C4-2B (cell line): ENCODE results near the gene FCHSD2.

Experiments used
- H3K27ac ChIP-seq: fragments of 450-650 bp; 2 replicates; pipeline ENCODE4 v1.5.1; 2017
- ZFX ChIP-seq: fragments of 450-650 bp; IDR thresholded peaks from 2 replicates; pipeline ENCODE4 v1.6.1; 2017
- TF ChIP-seq, protein P1 (sequence below): fragments of 450-650 bp; conservative IDR thresholded peaks from 2 replicates; pipeline ENCODE4 v1.5.1; 2017; ENCODE audit warnings: mild to moderate bottlenecking

FCHSD2 gene

GRCh38 chr11:72890881-72891280, 251.2 kb downstream of the FCHSD2 start:
- no peak for TF ChIP-seq ZFX
- TF ChIP-seq, protein P1, sequence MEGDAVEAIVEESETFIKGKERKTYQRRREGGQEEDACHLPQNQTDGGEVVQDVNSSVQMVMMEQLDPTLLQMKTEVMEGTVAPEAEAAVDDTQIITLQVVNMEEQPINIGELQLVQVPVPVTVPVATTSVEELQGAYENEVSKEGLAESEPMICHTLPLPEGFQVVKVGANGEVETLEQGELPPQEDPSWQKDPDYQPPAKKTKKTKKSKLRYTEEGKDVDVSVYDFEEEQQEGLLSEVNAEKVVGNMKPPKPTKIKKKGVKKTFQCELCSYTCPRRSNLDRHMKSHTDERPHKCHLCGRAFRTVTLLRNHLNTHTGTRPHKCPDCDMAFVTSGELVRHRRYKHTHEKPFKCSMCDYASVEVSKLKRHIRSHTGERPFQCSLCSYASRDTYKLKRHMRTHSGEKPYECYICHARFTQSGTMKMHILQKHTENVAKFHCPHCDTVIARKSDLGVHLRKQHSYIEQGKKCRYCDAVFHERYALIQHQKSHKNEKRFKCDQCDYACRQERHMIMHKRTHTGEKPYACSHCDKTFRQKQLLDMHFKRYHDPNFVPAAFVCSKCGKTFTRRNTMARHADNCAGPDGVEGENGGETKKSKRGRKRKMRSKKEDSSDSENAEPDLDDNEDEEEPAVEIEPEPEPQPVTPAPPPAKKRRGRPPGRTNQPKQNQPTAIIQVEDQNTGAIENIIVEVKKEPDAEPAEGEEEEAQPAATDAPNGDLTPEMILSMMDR: no peak
- H3K27ac ChIP-seq: no peak overlapping the region

GRCh38 chr11:72886619-72887018, 255.5 kb downstream of the FCHSD2 start:
- no peak for TF ChIP-seq ZFX
- TF ChIP-seq, protein P1: no peak
- H3K27ac ChIP-seq: no peak overlapping the region

- no peak overlapping the region for H3K27ac ChIP-seq
- no peak for TF ChIP-seq ZFX
- TF ChIP-seq, protein P1: no peak
Observed at GRCh38 chr11:72885749-72886609, 256.1 kb downstream of the FCHSD2 start.

GRCh38 chr11:72876147-72876546, 266.0 kb downstream of the FCHSD2 start:
- no peak overlapping the region for H3K27ac ChIP-seq
- TF ChIP-seq, protein P1: no peak

DNA sequence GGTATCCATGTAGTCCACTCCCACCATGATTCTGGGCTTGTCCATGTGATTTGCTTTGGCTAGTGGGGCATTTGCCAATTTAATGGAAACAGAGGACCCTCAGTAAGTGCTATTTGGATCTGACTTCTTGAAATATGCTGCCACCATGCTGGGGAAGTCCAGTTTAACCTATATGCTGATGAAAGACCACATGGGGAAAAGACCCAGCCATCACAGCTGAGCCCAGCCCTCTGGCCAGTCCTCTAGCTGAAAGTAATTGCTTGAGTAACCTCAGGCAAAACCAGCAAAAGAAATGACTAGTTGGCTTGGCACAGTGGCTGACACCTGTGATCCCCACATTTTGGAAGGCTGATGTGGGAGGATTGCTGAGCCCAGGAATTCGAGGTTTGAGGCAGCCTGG, 266.4 kb downstream of the FCHSD2 start:
- no peak overlapping the region for H3K27ac ChIP-seq
- no peak for TF ChIP-seq ZFX
- TF ChIP-seq, protein P1: no peak

- TF ChIP-seq, protein P1: no peak
- TF ChIP-seq ZFX: no peak
Observed at GRCh38 chr11:72872012-72872411, 270.1 kb downstream of the FCHSD2 start.

GRCh38 chr11:72871119-72871518, 271.0 kb downstream of the FCHSD2 start:
- H3K27ac ChIP-seq: no peak overlapping the region
- no peak for TF ChIP-seq ZFX
- TF ChIP-seq, protein P1: no peak

More at GRCh38 chr11:72872012-72872411, 270.1 kb downstream of the FCHSD2 start:
- H3K27ac ChIP-seq: no peak overlapping the region
